GM18873 (cell line): ENCODE results near the gene BRD3.

Experiments used
- ATAC-seq: cut with Tn5 transposase; IDR thresholded peaks from one replicate; pipeline ENCODE4 v1.9.1; 2021; ENCODE audit warnings: mild to moderate bottlenecking, moderate library complexity, moderate number of reproducible peaks; ENCODE audit not compliant: unreplicated experiment, low FRiP score

Gene BRD3

GRCh38 chr9:134040176-134040565 lies 27.7 kb downstream of the BRD3 start:
- ATAC-seq: no peak

DNA sequence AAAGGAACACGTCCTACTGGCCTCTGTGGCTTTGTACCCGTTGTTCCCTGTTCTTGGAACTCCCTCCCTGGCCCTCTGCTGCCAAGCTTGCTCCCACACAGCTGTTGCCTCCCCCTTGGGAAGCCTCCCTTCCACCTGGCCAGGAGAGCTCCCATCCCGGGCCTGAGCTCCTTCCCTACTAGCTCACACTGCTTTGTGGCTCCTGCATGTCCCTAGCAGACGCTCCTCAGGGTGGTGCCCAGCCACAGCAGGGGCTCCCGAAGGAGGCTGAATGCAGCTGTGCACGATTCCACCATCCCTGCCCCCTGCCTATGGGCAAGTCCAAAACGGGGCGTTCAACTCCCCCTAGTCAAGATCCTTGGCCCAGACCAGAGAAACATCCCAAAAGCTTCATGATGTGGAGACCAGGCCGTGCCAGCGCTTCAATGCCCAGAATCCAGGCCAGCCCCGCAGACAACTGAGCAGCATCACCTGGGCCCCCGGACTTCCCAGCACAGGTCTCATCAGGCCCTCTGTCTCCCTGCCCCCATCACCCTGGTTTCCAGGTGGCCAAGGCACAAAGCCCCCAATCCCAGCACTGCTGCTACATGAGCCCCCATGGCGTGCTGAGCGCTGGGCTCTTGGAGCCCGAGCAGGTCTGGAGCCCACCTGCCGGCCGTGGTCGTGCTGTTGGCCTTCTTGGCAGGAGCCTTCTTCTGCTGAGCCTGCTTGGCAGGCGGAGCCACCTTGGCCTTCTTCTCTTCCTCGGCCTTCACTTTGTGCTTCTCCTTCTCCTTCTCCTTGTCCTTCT lies 28.2 kb downstream of the BRD3 start:
- no peak for ATAC-seq

GRCh38 chr9:134037641-134038040 lies 30.2 kb downstream of the BRD3 start:
- ATAC-seq: no peak

GRCh38 chr9:134036130-134036529 lies 31.7 kb downstream of the BRD3 start:
- no peak for ATAC-seq

DNA sequence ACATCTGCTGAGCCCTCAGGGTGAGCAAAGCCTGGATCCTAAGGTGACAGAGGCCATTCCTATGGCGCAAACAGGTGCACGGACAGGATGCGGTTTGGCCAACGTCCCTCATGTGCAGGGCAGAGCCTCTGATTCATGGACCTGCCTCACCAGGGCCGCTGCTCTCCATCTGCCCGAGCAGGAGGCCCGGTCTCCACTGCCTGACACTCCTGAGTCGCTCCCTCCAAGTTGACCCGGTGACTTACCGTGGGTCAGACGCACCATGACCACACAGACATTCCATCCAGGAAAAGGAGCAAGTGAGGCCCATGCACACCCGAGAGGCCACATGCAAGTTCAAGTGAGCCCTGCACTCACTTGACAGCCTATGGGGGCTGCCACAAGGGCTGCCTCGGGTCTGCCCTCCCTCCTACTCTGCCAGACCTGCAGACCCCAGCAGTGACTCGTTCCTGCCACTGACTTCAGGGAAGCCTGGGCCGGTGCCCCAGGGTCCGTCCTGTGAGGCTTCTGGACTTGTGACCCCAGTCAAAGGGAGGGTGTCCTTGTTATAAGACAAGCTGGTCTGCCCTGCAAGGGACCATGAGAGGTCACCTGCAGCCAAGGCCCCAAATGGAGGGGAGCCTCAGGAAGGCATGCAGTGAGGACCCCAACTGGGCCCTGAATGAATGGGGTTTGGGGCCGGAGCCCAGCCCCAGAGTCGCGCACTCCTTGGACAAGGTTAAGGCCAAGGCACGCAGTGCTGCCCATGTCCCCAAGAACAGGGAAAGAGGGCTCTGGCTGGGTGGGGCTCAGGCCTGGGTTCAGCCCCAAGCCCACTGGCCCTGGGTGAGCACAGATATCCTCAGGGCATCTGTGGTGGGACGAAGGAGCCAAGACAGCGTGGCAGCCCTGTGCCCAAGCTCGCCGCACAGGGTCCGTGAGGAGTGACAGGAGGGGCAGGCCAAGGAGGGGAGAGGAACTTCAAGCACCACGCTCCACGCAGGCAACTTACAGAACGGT lies 32.5 kb downstream of the BRD3 start:
- ATAC-seq: no peak

- no peak for ATAC-seq
Observed at GRCh38 chr9:134034215-134035040, 33.4 kb downstream of the BRD3 start.

GRCh38 chr9:134033516-134034214 lies 34.2 kb downstream of the BRD3 start:
- no peak for ATAC-seq

DNA sequence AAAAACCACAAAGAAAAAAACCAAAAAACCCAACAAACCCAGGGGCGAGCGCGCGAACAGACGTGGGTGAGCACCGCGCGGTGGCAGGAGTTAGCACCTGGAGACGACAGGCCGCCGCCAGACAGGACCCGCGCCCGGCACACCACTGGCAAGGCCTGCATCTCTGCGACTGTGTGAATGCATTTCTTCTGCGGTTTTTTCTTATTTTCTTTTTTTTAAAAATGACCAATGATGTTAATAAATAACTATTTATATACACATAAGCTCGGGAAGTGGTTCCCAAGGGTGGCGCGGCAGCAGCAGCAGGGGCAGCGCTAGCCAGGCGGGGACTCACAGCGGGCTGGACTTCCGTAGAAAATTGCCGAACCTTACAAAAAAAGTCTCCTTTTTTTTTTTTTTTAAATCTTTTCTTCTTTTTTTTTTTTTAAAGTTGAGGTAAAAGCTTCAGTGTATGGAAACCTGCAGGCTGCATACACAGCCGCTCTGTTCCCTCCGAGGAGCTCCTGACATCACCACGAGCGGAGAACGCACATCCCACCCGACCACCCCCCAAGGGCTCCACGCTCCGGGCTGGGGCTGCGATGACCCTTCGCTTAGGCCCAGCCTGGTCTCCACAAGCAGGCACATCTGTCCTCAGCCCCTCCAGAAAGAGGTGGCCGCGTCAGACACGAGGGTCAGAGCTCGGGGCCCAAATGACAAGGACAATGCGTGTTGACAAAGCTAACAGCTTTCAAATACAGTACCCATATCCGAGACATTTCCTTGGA lies 35.2 kb downstream of the BRD3 start:
- no peak for ATAC-seq

DNA sequence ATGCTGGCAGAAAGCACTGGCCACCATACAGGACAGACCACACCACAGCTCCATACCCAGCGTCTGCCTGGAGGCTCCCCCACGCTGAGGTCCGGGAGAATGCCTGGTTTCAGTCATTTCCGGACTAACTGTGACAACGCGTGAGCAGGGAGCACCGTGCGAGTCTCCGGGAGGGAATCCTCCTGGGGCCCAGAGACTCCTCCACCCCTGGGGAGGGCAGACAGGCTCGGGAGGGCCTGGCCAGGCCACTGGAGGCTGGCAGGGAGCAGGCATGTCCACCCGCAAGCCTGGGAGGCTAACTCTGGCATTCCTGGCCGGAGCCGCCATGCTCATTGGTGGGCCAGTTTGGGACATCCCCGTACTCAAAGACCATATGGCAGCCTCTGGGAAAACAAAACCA lies 36.0 kb downstream of the BRD3 start:
- no peak for ATAC-seq

DNA sequence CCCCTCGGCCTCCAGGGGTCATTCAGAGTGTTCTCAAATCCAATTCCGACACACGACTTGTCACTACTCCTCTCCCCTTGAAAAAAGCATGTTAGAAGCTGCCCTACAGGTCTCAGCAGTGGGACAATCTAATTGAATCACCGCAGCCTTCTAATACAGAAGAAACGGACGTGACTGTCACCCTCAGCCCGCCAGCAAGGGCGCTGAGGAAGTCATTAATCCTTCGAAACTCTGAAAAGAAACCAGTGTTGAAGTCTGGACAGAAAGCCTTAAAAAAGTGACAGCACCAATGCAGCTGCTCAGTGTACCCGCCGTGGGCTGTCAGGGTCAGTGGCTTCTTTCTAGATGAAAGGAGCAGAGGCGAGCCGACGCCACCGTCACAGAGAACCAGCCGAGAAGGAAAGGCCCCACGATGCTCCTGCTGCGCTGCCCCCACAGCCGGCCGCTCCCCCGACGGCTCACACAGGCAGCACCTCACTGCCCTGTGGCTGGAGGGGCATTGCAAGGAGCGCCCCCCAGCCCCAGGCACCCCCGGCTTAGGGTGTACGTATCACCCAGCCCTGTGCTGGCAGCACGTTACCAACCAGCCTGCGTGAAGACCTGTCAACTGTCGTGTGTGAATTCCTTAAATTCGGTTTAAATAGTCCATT lies 36.9 kb downstream of the BRD3 start:
- ATAC-seq: no peak

- no peak for ATAC-seq
Observed at GRCh38 chr9:134029248-134030226, 38.3 kb downstream of the BRD3 start.

DNA sequence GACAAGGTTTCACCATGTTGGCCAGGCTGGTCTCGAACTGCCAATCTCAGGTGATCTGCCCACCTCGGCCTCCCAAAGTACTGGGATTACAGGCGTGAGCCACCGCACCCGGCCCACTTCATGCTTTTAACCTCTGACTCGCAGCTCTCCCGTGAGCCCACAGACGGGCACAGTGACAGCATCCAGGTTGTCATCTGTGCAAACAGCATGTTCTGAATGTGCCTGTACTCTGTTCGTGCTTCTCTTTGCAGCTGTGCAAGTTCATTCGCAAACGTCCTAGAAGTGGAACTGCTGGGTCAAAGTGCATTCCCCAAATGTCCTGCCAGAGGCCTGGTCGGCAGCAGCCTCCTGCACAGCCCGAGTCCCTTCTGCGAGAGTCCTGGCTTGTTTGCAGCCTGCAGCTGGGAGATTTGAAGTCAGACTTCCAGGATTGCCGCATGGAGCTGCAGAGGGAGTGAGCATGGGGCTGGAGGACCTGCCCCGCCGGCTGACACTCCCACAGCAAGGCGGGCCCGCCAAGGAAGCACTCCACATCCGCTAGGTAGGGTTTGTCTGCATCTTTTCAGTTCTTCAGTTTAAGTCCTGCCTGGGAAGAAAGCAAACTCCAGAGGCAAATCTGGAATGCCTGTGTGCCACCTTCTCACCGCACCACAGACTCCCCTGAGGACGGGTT lies 39.1 kb downstream of the BRD3 start:
- no peak for ATAC-seq

- ATAC-seq: no peak
Observed at GRCh38 chr9:134028076-134028475, 39.8 kb downstream of the BRD3 start.

GRCh38 chr9:134027561-134027960 lies 40.3 kb downstream of the BRD3 start:
- no peak for ATAC-seq

DNA sequence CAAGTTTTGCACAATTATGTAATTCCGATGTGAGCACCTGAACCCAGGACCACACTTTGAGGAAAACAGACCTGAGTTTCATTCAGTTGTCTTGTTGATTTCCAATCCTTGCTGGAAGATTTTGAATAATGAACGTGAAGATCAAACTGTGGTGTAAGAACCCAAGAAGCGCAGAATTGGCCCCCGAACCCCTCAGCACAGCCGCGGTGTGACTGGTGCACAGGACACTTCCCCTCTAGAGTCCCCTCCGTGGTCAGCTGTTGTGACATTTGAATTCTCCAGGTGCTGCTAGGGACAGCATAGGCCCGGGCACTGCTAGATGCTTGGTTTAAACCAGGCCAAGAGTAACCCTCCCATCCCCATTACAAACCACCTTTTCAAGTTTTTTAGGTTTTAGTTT lies 40.8 kb downstream of the BRD3 start:
- ATAC-seq: no peak

DNA sequence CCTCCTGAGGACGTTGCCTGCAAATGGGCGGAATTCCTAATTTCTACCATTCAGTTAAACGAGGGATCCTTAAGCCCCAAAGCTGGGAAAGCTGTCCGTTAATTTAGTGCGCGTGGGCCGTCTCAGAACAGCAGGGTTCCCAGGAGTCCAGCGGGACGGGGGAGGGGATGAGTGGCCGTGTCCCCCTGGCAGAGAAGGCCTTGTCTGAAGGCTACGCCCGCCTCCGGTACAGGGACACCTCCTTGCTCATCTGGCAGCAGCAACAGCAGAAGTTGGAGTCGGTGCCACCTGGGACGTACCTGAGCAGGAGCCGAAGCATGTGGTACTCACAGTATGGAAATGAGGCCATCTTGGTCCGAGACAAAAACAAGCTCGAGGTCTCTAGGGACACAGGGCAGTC lies 41.2 kb downstream of the BRD3 start:
- no peak for ATAC-seq
